ENCODE data around the gene PCDHGA8. TPM values are rescaled to one million over a fixed set of nuclear protein-coding genes. Genes with fewer than 3 reads are reported as not detected.

The PCDHGA8 gene
- total RNA-seq, 1 donor: 5.6 TPM

DNA sequence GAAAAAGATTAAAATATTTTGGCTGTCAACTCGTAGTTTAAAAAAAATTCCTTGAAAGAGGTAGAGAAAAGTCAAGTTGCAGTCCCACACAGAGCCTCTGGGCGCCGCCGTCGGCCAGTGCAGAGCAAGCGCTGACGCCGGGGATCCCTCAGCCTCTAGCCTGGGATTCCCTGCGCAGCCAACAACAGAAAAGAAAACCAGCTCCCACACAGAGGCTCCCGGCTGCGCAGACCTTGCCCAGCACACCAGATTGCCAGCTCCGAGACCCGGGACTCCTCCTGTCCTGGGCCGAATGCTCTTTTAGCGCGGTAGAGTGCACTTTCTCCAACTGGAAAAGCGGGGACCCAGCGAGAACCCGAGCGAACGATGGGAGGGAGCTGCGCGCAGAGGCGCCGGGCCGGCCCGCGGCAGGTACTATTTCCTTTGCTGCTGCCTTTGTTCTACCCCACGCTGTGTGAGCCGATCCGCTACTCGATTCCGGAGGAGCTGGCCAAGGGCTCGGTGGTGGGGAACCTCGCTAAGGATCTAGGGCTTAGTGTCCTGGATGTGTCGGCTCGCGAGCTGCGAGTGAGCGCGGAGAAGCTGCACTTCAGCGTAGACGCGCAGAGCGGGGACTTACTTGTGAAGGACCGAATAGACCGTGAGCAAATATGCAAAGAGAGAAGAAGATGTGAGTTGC lies 25.2 kb downstream of the PCDHGA8 start, which contains the start of gene PCDHGB7:
Gene PCDHGB7, plus strand, starts transcription at position 184 of the 679 bp plus-strand sequence. Its CDS starts 183 bp downstream, at position 367.

DNA sequence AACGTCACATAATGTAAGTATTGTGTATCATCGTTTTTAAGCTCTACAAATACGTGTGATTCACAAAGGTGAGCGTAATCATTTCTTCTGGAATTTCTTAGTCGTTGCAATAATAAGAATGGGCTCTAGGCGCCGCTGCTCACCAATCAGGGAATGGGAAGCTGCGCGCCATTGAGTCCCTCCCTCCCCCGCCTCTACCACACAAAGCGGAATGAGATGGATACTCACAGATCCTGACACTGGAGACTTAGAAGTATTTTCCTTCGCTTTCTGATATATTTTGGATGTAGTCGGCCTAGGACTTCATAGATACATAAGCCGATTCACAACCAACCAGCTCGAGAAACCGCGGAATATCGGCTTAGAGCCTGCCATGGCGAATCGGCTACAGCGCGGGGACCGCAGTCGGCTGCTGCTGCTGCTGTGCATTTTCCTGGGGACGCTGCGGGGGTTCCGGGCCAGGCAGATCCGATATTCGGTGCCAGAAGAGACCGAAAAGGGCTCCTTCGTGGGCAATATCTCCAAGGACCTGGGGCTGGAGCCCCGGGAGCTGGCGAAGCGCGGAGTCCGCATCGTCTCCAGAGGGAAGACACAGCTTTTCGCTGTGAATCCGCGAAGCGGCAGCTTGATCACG lies 28.5 kb downstream of the PCDHGA8 start, which contains the start of gene PCDHGA11:
Gene PCDHGA11, plus strand, starts transcription at position 197 of the 634 bp plus-strand sequence. Its CDS starts 177 bp downstream, at position 374.

DNA sequence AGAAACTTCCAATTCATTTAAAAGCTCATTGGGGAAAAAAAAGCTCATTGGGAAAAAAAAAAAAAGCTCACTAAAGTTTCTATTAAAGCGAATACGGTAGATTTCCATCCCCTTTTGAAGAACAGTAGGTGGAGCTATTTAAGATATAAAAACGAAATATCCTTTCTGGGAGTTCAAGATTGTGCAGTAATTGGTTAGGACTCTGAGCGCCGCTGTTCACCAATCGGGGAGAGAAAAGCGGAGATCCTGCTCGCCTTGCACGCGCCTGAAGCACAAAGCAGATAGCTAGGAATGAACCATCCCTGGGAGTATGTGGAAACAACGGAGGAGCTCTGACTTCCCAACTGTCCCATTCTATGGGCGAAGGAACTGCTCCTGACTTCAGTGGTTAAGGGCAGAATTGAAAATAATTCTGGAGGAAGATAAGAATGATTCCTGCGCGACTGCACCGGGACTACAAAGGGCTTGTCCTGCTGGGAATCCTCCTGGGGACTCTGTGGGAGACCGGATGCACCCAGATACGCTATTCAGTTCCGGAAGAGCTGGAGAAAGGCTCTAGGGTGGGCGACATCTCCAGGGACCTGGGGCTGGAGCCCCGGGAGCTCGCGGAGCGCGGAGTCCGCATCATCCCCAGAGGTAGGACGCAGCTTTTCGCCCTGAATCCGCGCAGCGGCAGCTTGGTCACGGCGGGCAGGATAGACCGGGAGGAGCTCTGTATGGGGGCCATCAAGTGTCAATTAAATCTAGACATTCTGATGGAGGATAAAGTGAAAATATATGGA lies 38.1 kb downstream of the PCDHGA8 start, which contains the start of gene PCDHGA12:
Gene PCDHGA12, plus strand, starts transcription at position 176 of the 782 bp plus-strand sequence. Its CDS starts 253 bp downstream, at position 429.

Other genes starting within 250 kb of the PCDHGA8 start
- 0.65 and 0.97 TPM in 2 replicates for gene PCDHB6, start 242.6 kb upstream of the PCDHGA8 start, total RNA-seq
- gene PCDHB7, start 220.0 kb upstream of the PCDHGA8 start, total RNA-seq: 2.0 and 2.5 TPM in 2 replicates
- gene PCDHB8, start 214.8 kb upstream of the PCDHGA8 start, total RNA-seq: 0.52 and 1.1 TPM in 2 replicates
- 3.1 and 4.4 TPM in 2 replicates for gene PCDHB16, start 210.2 kb upstream of the PCDHGA8 start, total RNA-seq
- gene PCDHB9, start 205.5 kb upstream of the PCDHGA8 start, total RNA-seq: 0.91 and 2.3 TPM in 2 replicates
- 2.2 and 2.5 TPM in 2 replicates for gene PCDHB10, start 200.3 kb upstream of the PCDHGA8 start, total RNA-seq
- 1.4 and 1.7 TPM in 2 replicates for gene PCDHB11, start 193.0 kb upstream of the PCDHGA8 start, total RNA-seq
- gene PCDHB12, start 183.9 kb upstream of the PCDHGA8 start, total RNA-seq: 1.0 and 1.3 TPM in 2 replicates
- 2.7 and 4.0 TPM in 2 replicates for gene PCDHB13, start 178.7 kb upstream of the PCDHGA8 start, total RNA-seq
- gene PCDHB14, start 169.3 kb upstream of the PCDHGA8 start, total RNA-seq: 3.8 and 4.4 TPM in 2 replicates
- gene PCDHB15, start 147.2 kb upstream of the PCDHGA8 start, total RNA-seq: 1.7 and 1.9 TPM in 2 replicates
- 0.32 and 0.39 TPM in 2 replicates for gene SLC25A2, start 88.6 kb upstream of the PCDHGA8 start, total RNA-seq
- gene TAF7, start 71.8 kb upstream of the PCDHGA8 start, total RNA-seq: 61.7 and 84.2 TPM in 2 replicates
- 1.4 and 1.9 TPM in 2 replicates for gene PCDHGA1, start 62.1 kb upstream of the PCDHGA8 start, total RNA-seq
- 4.7 and 4.9 TPM in 2 replicates for gene PCDHGA2, start 53.9 kb upstream of the PCDHGA8 start, total RNA-seq
- 3.7 and 6.2 TPM in 2 replicates for gene PCDHGA3, start 48.8 kb upstream of the PCDHGA8 start, total RNA-seq
- gene PCDHGB1, start 42.5 kb upstream of the PCDHGA8 start, total RNA-seq: 4.1 and 6.1 TPM in 2 replicates
- gene PCDHGA4, start 37.6 kb upstream of the PCDHGA8 start, total RNA-seq: 6.7 and 8.9 TPM in 2 replicates
- gene PCDHGB2, start 32.6 kb upstream of the PCDHGA8 start, total RNA-seq: 6.5 and 6.8 TPM in 2 replicates
- gene PCDHGA5, start 28.5 kb upstream of the PCDHGA8 start, total RNA-seq: 5.6 and 6.5 TPM in 2 replicates
- gene PCDHGB3, start 22.4 kb upstream of the PCDHGA8 start, total RNA-seq: 8.4 and 8.6 TPM in 2 replicates
- gene PCDHGA6, start 18.7 kb upstream of the PCDHGA8 start, total RNA-seq: 7.8 and 10.4 TPM in 2 replicates
- gene PCDHGA7, start 9.9 kb upstream of the PCDHGA8 start, total RNA-seq: 9.0 and 10.6 TPM in 2 replicates
- 24.4 and 26.2 TPM in 2 replicates for gene PCDHGB4, start 4.9 kb upstream of the PCDHGA8 start, total RNA-seq
- gene PCDHGB5, start 5.3 kb downstream of the PCDHGA8 start, total RNA-seq: 27.7 and 35.0 TPM in 2 replicates
- gene PCDHGA9, start 10.1 kb downstream of the PCDHGA8 start, total RNA-seq: 10.1 and 11.1 TPM in 2 replicates
- 7.9 and 9.5 TPM in 2 replicates for gene PCDHGB6, start 15.4 kb downstream of the PCDHGA8 start, total RNA-seq
- 15.3 and 17.9 TPM in 2 replicates for gene PCDHGA10, start 20.4 kb downstream of the PCDHGA8 start, total RNA-seq
- gene PCDHGB7, start 25.0 kb downstream of the PCDHGA8 start, total RNA-seq: 25.6 and 26.2 TPM in 2 replicates
- 20.1 and 24.1 TPM in 2 replicates for gene PCDHGA11, start 28.4 kb downstream of the PCDHGA8 start, total RNA-seq
- gene PCDHGA12, start 37.9 kb downstream of the PCDHGA8 start, total RNA-seq: 25.1 and 30.2 TPM in 2 replicates
- 122 and 161 TPM in 2 replicates for gene PCDHGC3, start 83.3 kb downstream of the PCDHGA8 start, total RNA-seq
- 5.6 and 6.4 TPM in 2 replicates for gene PCDHGC4, start 92.4 kb downstream of the PCDHGA8 start, total RNA-seq
- gene PCDHGC5, start 96.4 kb downstream of the PCDHGA8 start, total RNA-seq: 4.7 and 8.1 TPM in 2 replicates
- gene DIAPH1, start 226.4 kb downstream of the PCDHGA8 start, total RNA-seq: 17.8 and 25.5 TPM in 2 replicates
- gene HDAC3, start 244.2 kb downstream of the PCDHGA8 start, total RNA-seq: 48.6 and 49.3 TPM in 2 replicates
- 1.8 and 2.0 TPM in 2 replicates for gene RELL2, start 244.4 kb downstream of the PCDHGA8 start, total RNA-seq